ENCODE measurements around the gene PCLO. TPM values are rescaled to one million over a fixed set of nuclear protein-coding genes. Genes with fewer than 3 reads are reported as not detected.

The PCLO gene
- total RNA-seq, 1 donor from 2014 or later: 10.8 TPM

DNA sequence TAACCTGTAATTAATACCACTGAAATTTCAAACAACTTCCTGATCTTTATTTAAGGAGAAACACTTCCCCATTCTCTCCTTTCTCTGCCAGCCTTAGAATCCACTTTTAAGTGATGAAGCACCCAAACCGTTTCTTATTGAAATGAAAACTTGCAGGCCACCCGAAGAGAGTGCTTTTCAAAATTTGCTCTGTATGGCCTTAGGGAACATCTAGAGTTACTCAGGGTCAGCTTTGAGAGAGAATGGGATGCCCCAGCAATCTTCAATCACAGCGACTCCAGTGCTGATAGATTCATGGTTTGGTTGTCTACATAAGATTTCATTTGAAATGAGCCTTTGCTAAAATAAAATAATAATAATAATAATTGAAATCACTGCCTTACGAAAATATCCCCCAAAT, 323.1 kb downstream of the PCLO start:
- TF ChIP-seq POLR2AphosphoS5 (IDR thresholded peaks at IDR 0.05; ENCODE audit: insufficient read depth in 1 of 2, low read depth in 1 of 2) (no peak), POLR2A (IDR thresholded peaks at IDR 0.05) (no peak)
- TF ChIP-seq, protein P1, sequence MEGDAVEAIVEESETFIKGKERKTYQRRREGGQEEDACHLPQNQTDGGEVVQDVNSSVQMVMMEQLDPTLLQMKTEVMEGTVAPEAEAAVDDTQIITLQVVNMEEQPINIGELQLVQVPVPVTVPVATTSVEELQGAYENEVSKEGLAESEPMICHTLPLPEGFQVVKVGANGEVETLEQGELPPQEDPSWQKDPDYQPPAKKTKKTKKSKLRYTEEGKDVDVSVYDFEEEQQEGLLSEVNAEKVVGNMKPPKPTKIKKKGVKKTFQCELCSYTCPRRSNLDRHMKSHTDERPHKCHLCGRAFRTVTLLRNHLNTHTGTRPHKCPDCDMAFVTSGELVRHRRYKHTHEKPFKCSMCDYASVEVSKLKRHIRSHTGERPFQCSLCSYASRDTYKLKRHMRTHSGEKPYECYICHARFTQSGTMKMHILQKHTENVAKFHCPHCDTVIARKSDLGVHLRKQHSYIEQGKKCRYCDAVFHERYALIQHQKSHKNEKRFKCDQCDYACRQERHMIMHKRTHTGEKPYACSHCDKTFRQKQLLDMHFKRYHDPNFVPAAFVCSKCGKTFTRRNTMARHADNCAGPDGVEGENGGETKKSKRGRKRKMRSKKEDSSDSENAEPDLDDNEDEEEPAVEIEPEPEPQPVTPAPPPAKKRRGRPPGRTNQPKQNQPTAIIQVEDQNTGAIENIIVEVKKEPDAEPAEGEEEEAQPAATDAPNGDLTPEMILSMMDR (IDR thresholded peaks at IDR 0.05): no peak
- no peak overlapping the region for H3K27ac ChIP-seq
- H3K27me3 ChIP-seq: no peaks in the 10 kb centered on the region
- no peaks in the 10 kb centered on the region for H3K4me1 ChIP-seq
- H3K9me3 ChIP-seq: no peaks in the 10 kb centered on the region
- H3K4me3 ChIP-seq: no peak overlapping the region
- H3K36me3 ChIP-seq: no peaks in the 10 kb centered on the region
- intact Hi-C loops (cut with DNase I): no loop called here
- DNase-seq (ENCODE audit: extremely low spot score in 2 of 2): no peak

DNA sequence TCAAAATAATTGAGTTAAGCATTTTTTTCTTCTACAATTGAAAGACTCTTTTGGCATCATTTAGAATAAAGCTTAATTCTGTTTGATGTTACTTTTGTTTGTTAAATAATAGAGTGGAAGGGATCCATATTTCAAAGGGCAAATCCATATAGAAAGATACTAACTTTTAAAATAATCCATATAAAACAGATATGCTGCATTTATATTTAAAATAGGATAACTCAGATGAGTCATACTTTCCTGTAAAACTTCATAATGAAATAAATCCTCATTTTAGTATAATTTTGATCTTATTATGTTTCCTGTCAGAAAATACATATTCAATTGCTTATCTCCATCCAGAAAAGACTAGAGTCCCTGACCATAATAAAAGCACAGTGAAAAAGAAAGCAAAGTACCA, 323.6 kb downstream of the PCLO start:
- no peak overlapping the region for H3K4me3 ChIP-seq
- H3K9me3 ChIP-seq: no peaks in the 10 kb centered on the region
- TF ChIP-seq POLR2AphosphoS5 (IDR thresholded peaks at IDR 0.05; ENCODE audit: insufficient read depth in 1 of 2, low read depth in 1 of 2): no peak
- TF ChIP-seq POLR2A (IDR thresholded peaks at IDR 0.05): no peak
- TF ChIP-seq, protein P1 (IDR thresholded peaks at IDR 0.05): no peak
- no peak for DNase-seq (ENCODE audit: extremely low spot score in 2 of 2)
- intact Hi-C loops (cut with DNase I): no loop called here
- no peaks in the 10 kb centered on the region for H3K27me3 ChIP-seq
- no peak overlapping the region for H3K27ac ChIP-seq
- H3K4me1 ChIP-seq: no peaks in the 10 kb centered on the region
- no peaks in the 10 kb centered on the region for H3K36me3 ChIP-seq

DNA sequence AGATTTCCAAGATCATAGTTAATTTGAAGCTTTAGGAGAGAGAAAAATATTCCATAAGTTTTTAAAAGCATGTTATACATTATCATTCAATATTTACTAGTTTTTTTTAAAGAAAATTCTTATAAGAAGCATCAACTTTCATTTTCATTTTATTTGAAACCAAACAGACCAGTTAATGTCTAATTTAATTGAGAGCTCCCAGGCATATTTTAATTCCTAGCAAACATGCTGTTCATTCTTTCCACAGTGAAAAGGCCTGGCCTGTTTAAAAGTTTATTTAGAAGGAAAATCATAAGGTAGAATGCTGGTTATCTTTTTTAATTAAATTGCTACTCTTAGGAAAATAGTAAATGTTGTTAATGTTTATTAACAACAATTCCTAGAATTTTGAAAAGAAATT, 324.4 kb downstream of the PCLO start:
- Histone ChIP-seq H3K27ac (no peak overlapping the region), H3K36me3 (no peaks in the 10 kb centered on the region), H3K4me1 (no peaks in the 10 kb centered on the region), H3K4me3 (no peak overlapping the region), H3K9me3 (no peaks in the 10 kb centered on the region), H3K27me3 (no peaks in the 10 kb centered on the region)
- DNase-seq (ENCODE audit: extremely low spot score in 2 of 2): no peak
- TF ChIP-seq POLR2A (IDR thresholded peaks at IDR 0.05) (no peak), POLR2AphosphoS5 (IDR thresholded peaks at IDR 0.05; ENCODE audit: insufficient read depth in 1 of 2, low read depth in 1 of 2) (no peak)
- TF ChIP-seq, protein P1 (IDR thresholded peaks at IDR 0.05): no peak
- intact Hi-C loops (cut with DNase I): no loop called here

DNA sequence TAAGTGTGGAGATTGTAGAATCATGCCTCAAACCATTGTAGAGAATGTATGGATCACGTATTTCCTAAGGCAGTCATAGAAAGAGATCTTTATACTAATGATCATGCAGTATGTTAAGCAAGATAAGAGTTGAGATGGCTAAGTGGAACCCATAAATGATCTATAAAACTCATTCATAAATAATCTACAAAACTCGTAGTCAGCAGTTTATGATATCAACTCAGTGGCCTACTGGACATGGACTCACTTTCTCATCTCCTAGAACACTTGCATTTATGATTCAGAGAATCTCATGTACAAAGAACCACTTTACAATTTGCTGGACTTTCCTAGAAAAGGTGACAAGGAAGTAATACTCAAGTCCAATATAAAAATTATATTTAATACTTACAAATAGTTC, 339.6 kb downstream of the PCLO start:
- no peak overlapping the region for H3K27ac ChIP-seq
- TF ChIP-seq POLR2A (IDR thresholded peaks at IDR 0.05): no peak
- no peak for TF ChIP-seq POLR2AphosphoS5 (IDR thresholded peaks at IDR 0.05; ENCODE audit: insufficient read depth in 1 of 2, low read depth in 1 of 2)
- H3K36me3 ChIP-seq: no peaks in the 10 kb centered on the region
- H3K4me3 ChIP-seq: no peak overlapping the region
- no peak for DNase-seq (ENCODE audit: extremely low spot score in 2 of 2)
- no peaks in the 10 kb centered on the region for H3K9me3 ChIP-seq
- intact Hi-C loops (cut with DNase I): no loop called here
- no peaks in the 10 kb centered on the region for H3K4me1 ChIP-seq
- H3K27me3 ChIP-seq: no peaks in the 10 kb centered on the region

DNA sequence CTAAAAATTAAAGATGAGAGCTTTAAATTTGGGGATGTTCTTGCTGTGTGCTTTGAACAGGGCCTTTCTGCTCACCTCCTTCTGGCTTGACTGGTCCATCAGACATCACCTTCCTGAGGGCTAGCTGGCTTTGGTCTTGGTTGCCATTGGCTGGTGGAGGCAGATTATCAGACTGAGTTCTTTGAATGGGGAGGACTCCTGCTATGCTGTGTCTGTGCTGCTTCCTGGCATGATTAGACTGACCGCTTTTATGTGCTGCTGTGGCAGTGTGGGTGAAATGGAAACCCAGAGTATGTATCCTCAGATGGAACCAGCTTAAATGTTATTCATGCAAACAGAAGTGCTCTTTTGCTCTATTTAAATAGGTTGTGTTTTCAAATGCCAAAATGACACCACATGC, 341.6 kb downstream of the PCLO start:
- TF ChIP-seq POLR2AphosphoS5 (IDR thresholded peaks at IDR 0.05; ENCODE audit: insufficient read depth in 1 of 2, low read depth in 1 of 2): no peak
- no peak for TF ChIP-seq POLR2A (IDR thresholded peaks at IDR 0.05)
- no peak overlapping the region for H3K27ac ChIP-seq
- H3K27me3 ChIP-seq: no peaks in the 10 kb centered on the region
- no peak overlapping the region for H3K4me3 ChIP-seq
- no peaks in the 10 kb centered on the region for H3K36me3 ChIP-seq
- H3K9me3 ChIP-seq: no peaks in the 10 kb centered on the region
- no peak for DNase-seq (ENCODE audit: extremely low spot score in 2 of 2)
- H3K4me1 ChIP-seq: no peaks in the 10 kb centered on the region
- intact Hi-C loops (cut with DNase I): no loop called here

DNA sequence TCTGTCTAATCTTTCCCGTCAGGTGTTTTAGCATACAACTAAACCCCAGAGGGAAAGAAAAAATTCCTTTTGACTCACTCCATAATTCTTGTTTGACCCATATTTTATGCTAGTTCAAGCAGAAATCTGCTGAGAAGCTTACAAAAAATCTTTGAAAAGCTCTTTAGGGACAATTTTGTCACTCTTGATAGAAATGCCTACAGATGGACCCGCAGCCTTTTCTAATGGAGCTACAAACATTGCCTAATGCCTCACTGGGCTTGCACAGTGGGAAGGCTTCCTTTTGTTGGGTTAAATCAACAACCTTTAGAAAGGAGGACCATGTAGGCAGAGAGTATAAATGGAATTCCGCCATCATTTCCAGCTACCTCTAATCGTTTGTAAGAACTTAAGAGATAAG, 344.5 kb downstream of the PCLO start:
- TF ChIP-seq, protein P1 (IDR thresholded peaks at IDR 0.05): no peak
- TF ChIP-seq POLR2A (IDR thresholded peaks at IDR 0.05) (no peak), POLR2AphosphoS5 (IDR thresholded peaks at IDR 0.05; ENCODE audit: insufficient read depth in 1 of 2, low read depth in 1 of 2) (no peak)
- H3K4me3 ChIP-seq: no peak overlapping the region
- H3K27ac ChIP-seq: no peak overlapping the region
- intact Hi-C loops (cut with DNase I): no loop called here
- H3K36me3 ChIP-seq: no peaks in the 10 kb centered on the region
- H3K4me1 ChIP-seq: no peaks in the 10 kb centered on the region
- DNase-seq (ENCODE audit: extremely low spot score in 2 of 2): no peak
- H3K9me3 ChIP-seq: no peaks in the 10 kb centered on the region
- H3K27me3 ChIP-seq: no peaks in the 10 kb centered on the region

Data from vagina (tissue), 2 donors.